Adrenal gland (tissue), 5 donors: ENCODE data around the gene ERC2.

Experiments used
- POLR2A ChIP-seq, 2 donors: fragments of 450-650 bp; IDR thresholded peaks; one replicate each; pipeline ENCODE4 v1.6.1; 2017; ENCODE audit warnings: antibody characterized with exemption in 2 of 2, mild to moderate bottlenecking in 2 of 2, moderate library complexity in 1 of 2
- TF ChIP-seq, protein P1 (sequence below), 6 experiments: fragments of 450-650 bp in 4 of 6; fragments of 200-600 bp in 2 of 6; sonication (generic) in 1 of 6; IDR thresholded peaks; 1 replicate in 5 of 6; 2 replicates in 1 of 6; pipeline versions ENCODE4 v1.5.1 to v1.8.0; 2016 to 2021; ENCODE audit warnings: antibody characterized with exemption in 6 of 6, mild to moderate bottlenecking in 2 of 6, moderate library complexity in 1 of 6
- donor health status: DM: no; HTN: no; CAD: no.

DNA sequence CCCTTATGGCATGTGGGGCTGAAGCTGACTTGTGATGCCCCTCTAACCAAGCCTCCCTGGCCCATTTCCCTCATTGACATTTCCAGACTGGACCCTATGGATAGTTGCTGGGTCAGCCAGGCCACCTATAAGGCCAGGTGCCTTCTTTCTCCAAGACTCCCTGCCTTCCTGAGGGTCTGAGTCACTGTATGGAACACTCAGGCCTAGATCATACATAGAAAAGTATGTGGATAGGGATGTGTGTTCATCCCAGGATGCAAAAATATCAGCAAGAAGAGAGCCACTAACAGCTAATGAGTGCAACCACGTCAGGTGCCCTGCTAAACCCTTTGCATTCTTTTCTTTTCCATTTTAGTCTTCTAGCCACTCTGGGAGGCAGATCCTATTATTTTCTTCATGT, 812.7 kb downstream of the ERC2 start:
- TF ChIP-seq, protein P1, sequence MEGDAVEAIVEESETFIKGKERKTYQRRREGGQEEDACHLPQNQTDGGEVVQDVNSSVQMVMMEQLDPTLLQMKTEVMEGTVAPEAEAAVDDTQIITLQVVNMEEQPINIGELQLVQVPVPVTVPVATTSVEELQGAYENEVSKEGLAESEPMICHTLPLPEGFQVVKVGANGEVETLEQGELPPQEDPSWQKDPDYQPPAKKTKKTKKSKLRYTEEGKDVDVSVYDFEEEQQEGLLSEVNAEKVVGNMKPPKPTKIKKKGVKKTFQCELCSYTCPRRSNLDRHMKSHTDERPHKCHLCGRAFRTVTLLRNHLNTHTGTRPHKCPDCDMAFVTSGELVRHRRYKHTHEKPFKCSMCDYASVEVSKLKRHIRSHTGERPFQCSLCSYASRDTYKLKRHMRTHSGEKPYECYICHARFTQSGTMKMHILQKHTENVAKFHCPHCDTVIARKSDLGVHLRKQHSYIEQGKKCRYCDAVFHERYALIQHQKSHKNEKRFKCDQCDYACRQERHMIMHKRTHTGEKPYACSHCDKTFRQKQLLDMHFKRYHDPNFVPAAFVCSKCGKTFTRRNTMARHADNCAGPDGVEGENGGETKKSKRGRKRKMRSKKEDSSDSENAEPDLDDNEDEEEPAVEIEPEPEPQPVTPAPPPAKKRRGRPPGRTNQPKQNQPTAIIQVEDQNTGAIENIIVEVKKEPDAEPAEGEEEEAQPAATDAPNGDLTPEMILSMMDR (IDR thresholded peaks at IDR 0.05), result no peak
- TF ChIP-seq POLR2A (IDR thresholded peaks at IDR 0.05), result no peak
